Endodermal cell (in vitro differentiated cells): ENCODE data around the gene GSDME. TPM values are rescaled to one million over a fixed set of nuclear protein-coding genes. Genes with fewer than 3 reads are reported as not detected.
A peak's percentile ranks its signal among the peaks of the same experiment; 100 is the strongest.

ENCODE experiments used
- DNase-seq: peaks from one replicate; pipeline ENCODE4 v3.0.0-alpha.2; 2017
- H3K27ac ChIP-seq: 2 replicates; pipeline ENCODE4 v1.5.1; 2013; ENCODE audit warnings: mild to moderate bottlenecking, low read depth, low read length, moderate library complexity
- H3K27me3 ChIP-seq: 2 replicates; pipeline ENCODE4 v1.6.1; 2013; ENCODE audit warnings: mild to moderate bottlenecking, low read length, moderate library complexity; ENCODE audit not compliant: insufficient read depth, control insufficient read depth, poor library complexity, severe bottlenecking
- H3K36me3 ChIP-seq: 2 replicates; pipeline ENCODE4 v1.7.0; 2013; ENCODE audit warnings: mild to moderate bottlenecking, low read length, moderate library complexity; ENCODE audit not compliant: control insufficient read depth, insufficient read depth
- H3K4me1 ChIP-seq: one replicate; pipeline ENCODE4 v1.7.0; 2013; ENCODE audit warnings: low read length; ENCODE audit not compliant: control insufficient read depth, insufficient read depth
- H3K4me3 ChIP-seq: 2 replicates; pipeline ENCODE4 v1.5.1; 2013; ENCODE audit warnings: mild to moderate bottlenecking, low read length, moderate library complexity
- H3K9ac ChIP-seq: 2 replicates; pipeline ENCODE4 v1.6.1; 2013; ENCODE audit warnings: mild to moderate bottlenecking, low read length, moderate library complexity; ENCODE audit not compliant: poor library complexity, severe bottlenecking; ENCODE audit errors: extremely low read depth
- H3K9me3 ChIP-seq: 2 replicates; pipeline ENCODE4 v1.6.1; 2013; ENCODE audit warnings: mild to moderate bottlenecking, low read length, moderate library complexity; ENCODE audit not compliant: control insufficient read depth
- H3K27ac Mint-ChIP-seq: 2 replicates; pipeline ENCODE4 v1.8.0; 2020; ENCODE audit warnings: mixed read lengths
- H3K27me3 Mint-ChIP-seq: 2 replicates; pipeline ENCODE4 v1.8.0; 2021; ENCODE audit warnings: mild to moderate bottlenecking, mixed read lengths; ENCODE audit not compliant: insufficient read depth
- H3K36me3 Mint-ChIP-seq: 2 replicates; pipeline ENCODE4 v1.8.0; 2020; ENCODE audit warnings: low read depth, mixed read lengths
- H3K4me1 Mint-ChIP-seq: 2 replicates; pipeline ENCODE4 v1.8.0; 2020; ENCODE audit warnings: mixed read lengths
- H3K4me3 Mint-ChIP-seq: 2 replicates; pipeline ENCODE4 v1.8.0; 2020; ENCODE audit warnings: mild to moderate bottlenecking, moderate library complexity, mixed read lengths
- H3K9me3 Mint-ChIP-seq: 2 replicates; pipeline ENCODE4 v1.8.0; 2020; ENCODE audit warnings: mild to moderate bottlenecking, mixed read lengths
- CTCF ChIP-seq: fragments of 200-600 bp; sonication (generic); conservative IDR thresholded peaks from 2 replicates; pipeline ENCODE4 v1.5.0; 2021; ENCODE audit warnings: antibody characterized with exemption, mild to moderate bottlenecking
- WGBS, 2 experiments: methylation state at CpG; one replicate each; pipeline versions ENCODE4 v1.1.5 to v1.1.7; 2013; ENCODE audit warnings: missing lambda C conversion rate in 2 of 2, mixed read lengths in 1 of 2; ENCODE audit not compliant: insufficient coverage in 1 of 2, insufficient read length in 1 of 2; 5-methylcytosine and 5-hydroxymethylcytosine counted together
- total RNA-seq, 2 donors: library from RNA; stranded (reverse); fragmentation: NEBNext Ultra II Directional in 1 of 2; extraction: Animal tissue kit (Norgen Biotek cat#: 25700) in 1 of 2; gene quantifications; 2 replicates in 1 of 2; 3 replicates in 1 of 2; pipeline ENCODE4 v1.2.1, GENCODE V29; 2021

Gene GSDME
- total RNA-seq, 2 donors from 2014 or later: 8.9 to 17.9 TPM

GRCh38 chr7:24793982-24794648, 36.9 kb upstream of the GSDME start:
- peaks cover 6% of the 10 kb centered on the region for H3K9me3 ChIP-seq
- no peaks in the 10 kb centered on the region for H3K36me3 ChIP-seq
- no peak overlapping the region for H3K4me3 Mint-ChIP-seq
- no peaks in the 10 kb centered on the region for H3K27me3 Mint-ChIP-seq
- no peak overlapping the region for H3K27ac Mint-ChIP-seq
- peak; percentile 48 for DNase-seq
- H3K4me3 ChIP-seq: no peak overlapping the region
- H3K4me1 Mint-ChIP-seq: no peaks in the 10 kb centered on the region
- no peaks in the 10 kb centered on the region for H3K27me3 ChIP-seq
- no peaks in the 10 kb centered on the region for H3K36me3 Mint-ChIP-seq
- H3K27ac ChIP-seq: no peak overlapping the region
- H3K9me3 Mint-ChIP-seq: peaks cover 15% of the 10 kb centered on the region
- no peak for TF ChIP-seq CTCF
- WGBS, 2 experiments: 81 to 87% methylated on average over 3 to 8 of the region's 9 CpGs
- no peak overlapping the region for H3K9ac ChIP-seq
- H3K4me1 ChIP-seq: no peaks in the 10 kb centered on the region

- Mint-ChIP-seq H3K36me3 (peaks cover 3% of the 10 kb centered on the region), H3K4me1 (no peaks in the 10 kb centered on the region), H3K27ac (no peak overlapping the region), H3K4me3 (no peak overlapping the region), H3K9me3 (peaks cover 39% of the 10 kb centered on the region), H3K27me3 (no peaks in the 10 kb centered on the region)
- DNase-seq: no peak
- Histone ChIP-seq H3K27me3 (no peaks in the 10 kb centered on the region), H3K4me1 (no peaks in the 10 kb centered on the region), H3K27ac (no peak overlapping the region), H3K9ac (no peak overlapping the region), H3K36me3 (no peaks in the 10 kb centered on the region), H3K4me3 (no peak overlapping the region), H3K9me3 (peaks cover 21% of the 10 kb centered on the region)
- TF ChIP-seq CTCF: no peak
- WGBS, 2 experiments: 89 to 93% methylated on average over 5 to 10 of the region's 10 CpGs
Measured at GRCh38 chr7:24788961-24789576, 31.8 kb upstream of the GSDME start.

GRCh38 chr7:24788075-24788474, 30.8 kb upstream of the GSDME start:
- Mint-ChIP-seq H3K27me3 (no peaks in the 10 kb centered on the region), H3K4me1 (no peaks in the 10 kb centered on the region), H3K4me3 (no peak overlapping the region), H3K36me3 (peaks cover 9% of the 10 kb centered on the region), H3K27ac (no peak overlapping the region), H3K9me3 (peaks cover 49% of the 10 kb centered on the region)
- Histone ChIP-seq H3K4me1 (no peaks in the 10 kb centered on the region), H3K36me3 (no peaks in the 10 kb centered on the region), H3K4me3 (peak overlapping the region; percentile 48), H3K27ac (no peak overlapping the region), H3K27me3 (no peaks in the 10 kb centered on the region), H3K9me3 (peaks cover 26% of the 10 kb centered on the region), H3K9ac (no peak overlapping the region)
- TF ChIP-seq CTCF: peak; percentile 66
- 94 to 95% methylated on average over 7 to 9 of the region's 9 CpGs for WGBS, 2 experiments
- DNase-seq: no peak
